GM12891 (cell line): Measurements from ENCODE around the gene CTSD.

Experiments used
- PAX5 ChIP-seq: IDR thresholded peaks from 2 replicates; pipeline ENCODE4 v1.6.1; 2011; ENCODE audit warnings: low read length, moderate library complexity, mild to moderate bottlenecking; ENCODE audit not compliant: insufficient read depth, severe bottlenecking
- POLR2A ChIP-seq: IDR thresholded peaks from 2 replicates; pipeline ENCODE4 v1.6.1; 2011; ENCODE audit warnings: low read depth, low read length, control low read depth
- POLR2AphosphoS5 ChIP-seq: IDR thresholded peaks from 2 replicates; pipeline ENCODE4 v1.6.1; 2011; ENCODE audit warnings: low read depth, low read length, control low read depth
- POU2F2 ChIP-seq: IDR thresholded peaks from 2 replicates; pipeline ENCODE4 v1.6.1; 2011; ENCODE audit warnings: low read depth, mild to moderate bottlenecking, control low read depth, low read length, moderate library complexity
- SPI1 ChIP-seq: IDR thresholded peaks from 2 replicates; pipeline ENCODE4 v1.6.1; 2011; ENCODE audit warnings: low read depth, low read length, control low read depth
- TAF1 ChIP-seq: IDR thresholded peaks from 2 replicates; pipeline ENCODE4 v1.6.1; 2011; ENCODE audit warnings: low read depth, low read length, control low read depth

DNA sequence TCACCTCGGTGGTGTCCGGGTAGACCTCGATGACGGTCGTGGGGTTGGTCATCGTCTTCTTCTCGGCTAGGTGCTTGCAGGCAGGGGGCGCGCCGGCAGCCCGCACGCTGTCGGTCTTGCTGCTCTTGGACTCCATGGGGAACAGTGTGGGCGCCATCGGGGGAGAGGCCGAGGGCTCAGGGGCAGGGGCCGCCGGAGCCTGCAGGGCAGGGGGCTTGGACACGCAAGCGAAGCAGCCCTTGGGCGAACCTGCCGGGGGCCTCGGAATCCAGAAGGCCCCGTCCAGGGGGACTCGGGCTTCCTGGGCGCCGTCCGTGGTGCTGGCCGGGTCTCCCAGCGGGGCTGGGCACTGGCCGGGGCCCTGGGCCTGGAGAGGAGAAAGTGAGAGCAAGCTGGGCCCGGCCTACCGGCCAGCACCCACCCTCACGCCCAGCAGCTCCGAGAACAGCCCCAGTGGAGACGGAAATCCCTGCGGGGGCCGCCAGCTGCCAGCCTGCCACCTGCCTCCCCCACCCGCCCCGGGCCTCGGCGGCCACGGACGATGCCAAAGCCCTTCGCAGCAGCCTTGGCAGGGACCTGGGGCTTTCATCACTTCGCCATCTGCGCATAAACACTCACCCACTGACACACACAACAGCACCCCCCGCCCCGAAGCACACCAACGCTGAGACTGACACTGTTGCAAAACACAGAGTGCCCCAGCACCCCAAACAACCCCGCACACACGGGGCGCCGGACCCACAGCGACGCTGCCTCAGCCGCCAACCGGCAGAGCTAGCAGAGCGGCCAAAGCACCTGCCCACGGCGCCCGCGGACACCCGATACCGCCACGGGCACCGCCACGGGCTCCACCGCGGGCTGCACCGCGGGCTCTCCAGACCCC, 15.7 kb downstream of the CTSD start:
- TF ChIP-seq TAF1: no peak
- no peak for TF ChIP-seq POLR2AphosphoS5
- TF ChIP-seq POLR2A: no peak
- TF ChIP-seq PAX5: no peak
- TF ChIP-seq POU2F2: no peak
- no peak for TF ChIP-seq SPI1
